Endothelial cell of umbilical vein (primary cell): ENCODE results near the gene PRR3.

ENCODE experiments used
- CTCF ChIP-seq, 2 donors: IDR thresholded peaks; 1 replicate in 1 of 2; 2 replicates in 1 of 2; pipeline ENCODE4 v1.5.1; 2011; ENCODE audit warnings: low read length in 2 of 2, mild to moderate bottlenecking in 2 of 2, moderate library complexity in 2 of 2, control low read depth in 1 of 2, inconsistent platforms in 1 of 2, low read depth in 1 of 2; ENCODE audit not compliant: insufficient read depth in 1 of 2; ENCODE audit errors: extremely low read depth in 1 of 2
- JUN ChIP-seq: IDR thresholded peaks from 2 replicates; pipeline ENCODE4 v1.6.1; 2011; ENCODE audit warnings: borderline replicate concordance, low read depth; ENCODE audit not compliant: insufficient read length, insufficient read depth
- POLR2A ChIP-seq: IDR thresholded peaks from 2 replicates; pipeline ENCODE4 v1.6.1; 2012; ENCODE audit warnings: low read depth, mild to moderate bottlenecking, control low read depth, low read length

- TF ChIP-seq CTCF (IDR thresholded peaks at IDR 0.05; ENCODE audit: extremely low read depth in 1 of 2, insufficient read depth in 1 of 2, low read depth in 1 of 2, low read length in 2 of 2) (no peak), POLR2A (no peak), JUN (no peak)
Measured at GRCh38 chr6:30571075-30571761, 14.1 kb downstream of the PRR3 start, which contains the start of gene ABCF1.
